B cell (primary cell): Measurements from ENCODE around the gene OR9Q1.

Source experiments
- CTCF ChIP-seq: fragments of 200-600 bp; IDR thresholded peaks from one replicate; pipeline ENCODE4 v1.8.0; 2022; ENCODE audit warnings: antibody characterized with exemption, mild to moderate bottlenecking
- EZH2 ChIP-seq: IDR thresholded peaks from 2 replicates; pipeline ENCODE4 v1.6.1; 2012; ENCODE audit warnings: borderline replicate concordance, low read depth, mild to moderate bottlenecking, moderate library complexity, low read length; ENCODE audit not compliant: insufficient read depth, poor library complexity, severe bottlenecking

- TF ChIP-seq CTCF: no peak
- TF ChIP-seq EZH2: no peak
These were observed 23.0 kb upstream of the OR9Q1 start for GRCh38 chr11:58000699-58001098.
